Measurements from ENCODE around the gene SVIL. TPM values are rescaled to one million over a fixed set of nuclear protein-coding genes. Genes with fewer than 3 reads are reported as not detected.
A peak's percentile ranks its signal among the peaks of the same experiment; 100 is the strongest.
"Not testable (repeated sequence)": the region's sequence is repeated elsewhere in the genome, so short reads cannot be mapped to it uniquely, and the experiment has no call there.

SVIL gene
- total RNA-seq, 1 donor from 2014 or later, result 25.1 TPM

DNA sequence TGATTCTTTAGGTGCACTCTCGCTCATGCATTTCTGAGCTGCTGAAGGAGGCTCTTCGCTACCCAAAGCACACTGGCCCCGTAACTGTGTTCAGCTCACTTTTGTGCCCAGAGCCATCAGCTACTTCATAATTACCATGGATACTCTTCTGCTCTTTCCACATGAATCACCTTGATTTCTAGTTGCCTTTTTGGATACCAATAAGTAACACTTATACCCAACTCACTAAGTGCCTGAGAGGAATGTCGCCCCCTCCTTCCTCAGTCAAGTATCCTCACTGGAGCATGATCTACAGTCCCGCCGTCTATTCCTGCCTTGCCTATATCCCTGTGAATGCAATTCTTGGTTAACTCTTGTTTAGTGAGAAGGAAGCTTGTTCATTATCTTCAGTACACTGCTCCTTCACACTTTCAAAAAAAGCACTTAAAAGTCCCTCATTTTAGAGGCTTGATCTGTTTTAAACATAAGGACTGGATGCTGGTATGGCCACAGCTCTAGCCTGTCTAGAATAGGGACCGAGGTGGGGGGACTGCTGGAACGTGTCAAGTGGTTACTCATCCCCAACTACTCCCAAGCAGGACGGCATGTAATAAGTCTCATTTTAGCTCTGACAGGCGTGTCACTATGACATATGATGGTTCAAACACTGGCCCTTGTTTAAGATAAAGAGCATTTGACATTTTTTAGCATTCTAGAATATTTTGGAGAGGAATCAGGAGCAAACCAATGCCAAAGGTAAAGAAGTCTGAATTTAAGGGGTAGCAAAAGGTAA lies 23.7 kb downstream of the SVIL start:
- peaks cover 10% of the 10 kb centered on the region for H3K36me3 Mint-ChIP-seq
- H3K27ac Mint-ChIP-seq, result no peak overlapping the region
- DNase-seq (ENCODE audit: low spot score), result no peak
- no peak overlapping the region for H3K4me3 Mint-ChIP-seq
- no peak overlapping the region for H3K9ac ChIP-seq
- no peak overlapping the region for H3K4me2 ChIP-seq
- peaks cover 17% of the 10 kb centered on the region for H3K79me2 ChIP-seq (ENCODE audit: low read depth)
- H3K27me3 ChIP-seq, result no peaks in the 10 kb centered on the region
- H3K27ac ChIP-seq, result no peak overlapping the region
- H3K9me3 Mint-ChIP-seq, result peaks cover 11% of the 10 kb centered on the region
- peaks cover 17% of the 10 kb centered on the region for H3K4me1 Mint-ChIP-seq
- H3K36me3 ChIP-seq, result no peaks in the 10 kb centered on the region
- peaks cover 4% of the 10 kb centered on the region for H4K20me1 ChIP-seq (ENCODE audit: low read depth)
- no peak overlapping the region for H2AFZ ChIP-seq (replicated peaks)
- H3K9me3 ChIP-seq (ENCODE audit: low read depth), result no peaks in the 10 kb centered on the region
- no peaks in the 10 kb centered on the region for H3F3A ChIP-seq (ENCODE audit: low read depth)
- peaks cover 10% of the 10 kb centered on the region for H3K4me1 ChIP-seq
- peaks cover 2% of the 10 kb centered on the region for H3K27me3 Mint-ChIP-seq (ENCODE audit: insufficient read depth, low read depth)
- H3K4me3 ChIP-seq, result no peak overlapping the region
- TF ChIP-seq, protein P1, sequence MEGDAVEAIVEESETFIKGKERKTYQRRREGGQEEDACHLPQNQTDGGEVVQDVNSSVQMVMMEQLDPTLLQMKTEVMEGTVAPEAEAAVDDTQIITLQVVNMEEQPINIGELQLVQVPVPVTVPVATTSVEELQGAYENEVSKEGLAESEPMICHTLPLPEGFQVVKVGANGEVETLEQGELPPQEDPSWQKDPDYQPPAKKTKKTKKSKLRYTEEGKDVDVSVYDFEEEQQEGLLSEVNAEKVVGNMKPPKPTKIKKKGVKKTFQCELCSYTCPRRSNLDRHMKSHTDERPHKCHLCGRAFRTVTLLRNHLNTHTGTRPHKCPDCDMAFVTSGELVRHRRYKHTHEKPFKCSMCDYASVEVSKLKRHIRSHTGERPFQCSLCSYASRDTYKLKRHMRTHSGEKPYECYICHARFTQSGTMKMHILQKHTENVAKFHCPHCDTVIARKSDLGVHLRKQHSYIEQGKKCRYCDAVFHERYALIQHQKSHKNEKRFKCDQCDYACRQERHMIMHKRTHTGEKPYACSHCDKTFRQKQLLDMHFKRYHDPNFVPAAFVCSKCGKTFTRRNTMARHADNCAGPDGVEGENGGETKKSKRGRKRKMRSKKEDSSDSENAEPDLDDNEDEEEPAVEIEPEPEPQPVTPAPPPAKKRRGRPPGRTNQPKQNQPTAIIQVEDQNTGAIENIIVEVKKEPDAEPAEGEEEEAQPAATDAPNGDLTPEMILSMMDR (IDR thresholded peaks at IDR 0.05), result no peak
- TF ChIP-seq EZH2 (IDR thresholded peaks at IDR 0.05) (no peak), EZH2phosphoT487 (IDR thresholded peaks at IDR 0.05) (no peak)

DNA sequence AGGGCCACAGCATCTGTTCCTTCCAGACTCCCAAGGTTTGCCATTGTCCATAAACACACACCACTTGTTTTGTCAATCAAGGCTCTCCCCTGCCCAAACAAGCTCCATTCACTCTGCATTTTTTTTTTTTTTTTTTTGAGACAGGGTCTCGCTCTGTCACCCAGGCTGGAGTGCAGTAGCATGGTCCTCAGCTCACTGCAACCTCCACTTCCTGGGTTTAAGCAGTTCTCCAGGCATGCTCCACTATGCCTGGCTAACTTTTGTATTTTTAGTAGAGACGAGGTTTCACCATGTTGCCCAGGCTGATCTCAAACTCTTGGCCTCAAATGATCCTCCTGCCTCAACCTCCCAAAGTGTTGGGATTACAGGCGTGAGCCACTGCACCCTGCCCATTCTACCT lies 24.4 kb downstream of the SVIL start:
- H3K27me3 Mint-ChIP-seq (ENCODE audit: insufficient read depth, low read depth); H3K27me3 ChIP-seq; H3K36me3 ChIP-seq; H3K9ac ChIP-seq; H3K4me3 ChIP-seq; DNase-seq (ENCODE audit: low spot score); H3K4me2 ChIP-seq; H3K4me3 Mint-ChIP-seq; H3F3A ChIP-seq (ENCODE audit: low read depth); H3K9me3 ChIP-seq (ENCODE audit: low read depth); H4K20me1 ChIP-seq (ENCODE audit: low read depth); H3K4me1 ChIP-seq; H3K27ac ChIP-seq; H2AFZ ChIP-seq (replicated peaks); H3K9me3 Mint-ChIP-seq: not testable (repeated sequence)
- Mint-ChIP-seq H3K4me1 (peaks cover 17% of the 10 kb centered on the region), H3K27ac (peak overlapping the region; percentile 20), H3K36me3 (peaks cover 10% of the 10 kb centered on the region)
- peaks cover 11% of the 10 kb centered on the region for H3K79me2 ChIP-seq (ENCODE audit: low read depth)

DNA sequence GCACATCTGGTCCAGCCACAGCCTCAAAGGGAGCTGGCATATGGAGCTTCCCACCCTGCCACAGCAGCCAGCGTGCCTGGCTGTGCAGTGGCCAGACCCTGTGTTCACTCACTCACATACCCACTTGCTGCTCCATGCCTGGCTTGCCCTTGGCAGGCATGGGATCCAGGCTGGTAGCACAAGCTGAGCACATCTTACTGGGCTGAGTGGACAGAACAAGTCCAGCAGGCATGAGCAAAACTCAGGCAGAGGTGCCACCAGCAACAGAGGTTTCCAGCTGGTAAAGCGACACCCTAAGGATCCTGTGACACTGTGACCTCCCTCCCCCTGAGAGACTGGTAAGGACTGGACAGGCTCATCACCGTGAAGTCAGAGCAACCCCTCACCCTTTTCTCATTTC lies 25.1 kb downstream of the SVIL start:
- Mint-ChIP-seq H3K4me3 (no peak overlapping the region), H3K27ac (peak overlapping the region; percentile 20), H3K9me3 (peaks cover 9% of the 10 kb centered on the region), H3K36me3 (peaks cover 10% of the 10 kb centered on the region), H3K27me3 (ENCODE audit: insufficient read depth, low read depth) (peaks cover 2% of the 10 kb centered on the region), H3K4me1 (peaks cover 17% of the 10 kb centered on the region)
- H4K20me1 ChIP-seq (ENCODE audit: low read depth), result peaks cover 4% of the 10 kb centered on the region
- H2AFZ ChIP-seq (replicated peaks), result no peak overlapping the region
- H3K4me2 ChIP-seq, result no peak overlapping the region
- peaks cover 5% of the 10 kb centered on the region for H3K79me2 ChIP-seq (ENCODE audit: low read depth)
- TF ChIP-seq EZH2phosphoT487 (IDR thresholded peaks at IDR 0.05) (no peak), EZH2 (IDR thresholded peaks at IDR 0.05) (no peak)
- TF ChIP-seq, protein P1 (IDR thresholded peaks at IDR 0.05), result no peak
- H3F3A ChIP-seq (ENCODE audit: low read depth), result no peaks in the 10 kb centered on the region
- H3K9ac ChIP-seq, result no peak overlapping the region
- no peak overlapping the region for H3K4me3 ChIP-seq
- H3K36me3 ChIP-seq, result no peaks in the 10 kb centered on the region
- H3K27me3 ChIP-seq, result no peaks in the 10 kb centered on the region
- no peak for DNase-seq (ENCODE audit: low spot score)
- no peaks in the 10 kb centered on the region for H3K9me3 ChIP-seq (ENCODE audit: low read depth)
- H3K4me1 ChIP-seq, result peaks cover 10% of the 10 kb centered on the region
- H3K27ac ChIP-seq, result no peak overlapping the region
